Measurements from ENCODE around the gene TRIM3.
A peak's percentile ranks its signal among the peaks of the same experiment; 100 is the strongest.

The TRIM3 gene

GRCh38 chr11:6420677-6421076, 53.1 kb downstream of the TRIM3 start:
- Histone ChIP-seq H3K4me1 (ENCODE audit: control insufficient read depth, insufficient read depth, low read length) (peaks cover 3% of the 10 kb centered on the region), H3K4me3 (ENCODE audit: low read depth, low read length) (no peak overlapping the region), H3K9ac (ENCODE audit: low read depth, low read length) (no peak overlapping the region), H3K9me3 (ENCODE audit: control insufficient read depth, insufficient read depth, low read length) (no peaks in the 10 kb centered on the region), H3K36me3 (ENCODE audit: control insufficient read depth, insufficient read depth, low read length) (no peaks in the 10 kb centered on the region), H3K27me3 (ENCODE audit: control insufficient read depth, insufficient read depth, low read length) (peaks cover 32% of the 10 kb centered on the region)

- Histone ChIP-seq H3K9ac (ENCODE audit: low read depth, low read length) (no peak within 1 kb of the TSS), H3K36me3 (ENCODE audit: control insufficient read depth, insufficient read depth, low read length) (no peaks in the 10 kb centered on the region), H3K4me1 (ENCODE audit: control insufficient read depth, insufficient read depth, low read length) (peaks cover 3% of the 10 kb centered on the region), H3K27me3 (ENCODE audit: control insufficient read depth, insufficient read depth, low read length) (peaks cover 30% of the 10 kb centered on the region), H3K4me3 (ENCODE audit: low read depth, low read length) (peak within 1 kb of the TSS; percentile 66), H3K9me3 (ENCODE audit: control insufficient read depth, insufficient read depth, low read length) (no peaks in the 10 kb centered on the region)
These were observed 54.6 kb downstream of the TRIM3 start, which contains the start of gene APBB1 for GRCh38 chr11:6419009-6419631. Gene APBB1, minus strand, starts transcription at chr11:6419094. Its CDS starts 7,747 bp downstream, at chr11:6411347.

DNA sequence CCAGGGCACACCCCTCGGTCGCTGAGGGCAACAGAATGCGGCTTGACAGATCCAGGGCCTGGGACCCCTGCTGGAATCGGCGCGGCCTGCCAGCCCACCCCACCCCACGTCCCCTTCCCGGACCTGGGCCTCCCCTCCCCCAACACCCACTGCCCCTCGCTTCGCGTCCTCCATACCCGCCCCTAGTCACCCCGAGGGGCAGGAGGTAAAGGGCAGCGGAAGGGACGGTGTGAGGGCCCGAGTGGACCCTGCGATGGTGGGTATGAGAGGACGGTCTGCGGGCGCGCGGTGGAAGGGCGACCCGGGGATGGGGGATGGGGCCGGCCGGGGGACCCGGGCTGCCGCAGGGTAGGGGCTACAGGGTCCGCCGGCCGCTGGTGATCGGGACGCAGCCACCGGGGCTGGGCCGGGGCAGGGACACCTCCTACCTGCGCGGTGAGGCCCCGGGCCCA, 55.2 kb downstream of the TRIM3 start:
- peaks cover 28% of the 10 kb centered on the region for H3K27me3 ChIP-seq (ENCODE audit: control insufficient read depth, insufficient read depth, low read length)
- peaks cover 3% of the 10 kb centered on the region for H3K4me1 ChIP-seq (ENCODE audit: control insufficient read depth, insufficient read depth, low read length)
- no peaks in the 10 kb centered on the region for H3K9me3 ChIP-seq (ENCODE audit: control insufficient read depth, insufficient read depth, low read length)
- no peak overlapping the region for H3K9ac ChIP-seq (ENCODE audit: low read depth, low read length)
- peak overlapping the region; percentile 66 for H3K4me3 ChIP-seq (ENCODE audit: low read depth, low read length)
- no peaks in the 10 kb centered on the region for H3K36me3 ChIP-seq (ENCODE audit: control insufficient read depth, insufficient read depth, low read length)

DNA sequence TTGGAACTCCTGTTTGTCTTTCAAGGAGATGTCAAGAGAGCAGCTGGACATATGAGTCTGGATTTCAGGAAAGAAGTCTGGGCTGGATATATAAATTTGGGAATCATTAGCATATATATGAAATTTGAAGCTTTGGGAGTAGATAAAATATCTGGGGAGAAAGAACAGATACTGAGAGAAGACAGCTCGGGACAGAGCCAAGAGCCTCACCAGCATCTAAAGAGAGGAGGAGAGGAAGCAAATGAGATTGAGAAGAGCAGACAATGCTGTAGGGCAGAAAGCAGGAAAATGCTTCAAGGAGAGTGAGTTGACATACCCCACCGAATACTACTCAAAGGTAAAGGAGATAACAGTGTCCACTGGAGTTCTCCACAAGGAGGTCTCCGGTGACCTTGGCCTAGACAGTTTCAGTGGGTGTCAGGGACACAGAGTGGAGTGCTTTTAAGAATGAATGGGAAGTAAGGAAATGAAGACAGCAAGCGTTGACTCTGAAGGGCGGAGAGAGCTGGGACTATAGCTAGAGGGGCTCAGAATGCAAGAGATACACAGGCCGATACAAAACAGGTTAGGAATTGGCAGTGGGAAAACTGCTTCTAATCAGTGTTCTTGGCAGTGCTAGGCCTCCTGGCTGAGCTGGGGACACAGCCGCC, 55.7 kb downstream of the TRIM3 start:
- Histone ChIP-seq H3K4me1 (ENCODE audit: control insufficient read depth, insufficient read depth, low read length) (peaks cover 3% of the 10 kb centered on the region), H3K36me3 (ENCODE audit: control insufficient read depth, insufficient read depth, low read length) (no peaks in the 10 kb centered on the region), H3K4me3 (ENCODE audit: low read depth, low read length) (peak overlapping the region; percentile 66), H3K27me3 (ENCODE audit: control insufficient read depth, insufficient read depth, low read length) (peaks cover 23% of the 10 kb centered on the region), H3K9ac (ENCODE audit: low read depth, low read length) (no peak overlapping the region), H3K9me3 (ENCODE audit: control insufficient read depth, insufficient read depth, low read length) (no peaks in the 10 kb centered on the region)

- Histone ChIP-seq H3K4me3 (ENCODE audit: low read depth, low read length) (no peak overlapping the region), H3K9me3 (ENCODE audit: control insufficient read depth, insufficient read depth, low read length) (no peaks in the 10 kb centered on the region), H3K36me3 (ENCODE audit: control insufficient read depth, insufficient read depth, low read length) (no peaks in the 10 kb centered on the region), H3K27me3 (ENCODE audit: control insufficient read depth, insufficient read depth, low read length) (peaks cover 15% of the 10 kb centered on the region), H3K4me1 (ENCODE audit: control insufficient read depth, insufficient read depth, low read length) (peaks cover 3% of the 10 kb centered on the region), H3K9ac (ENCODE audit: low read depth, low read length) (no peak overlapping the region)
These were observed 57.9 kb downstream of the TRIM3 start for GRCh38 chr11:6415797-6416196.

- H3K36me3 ChIP-seq (ENCODE audit: control insufficient read depth, insufficient read depth, low read length), result peaks cover 2% of the 10 kb centered on the region
- peaks cover 3% of the 10 kb centered on the region for H3K4me1 ChIP-seq (ENCODE audit: control insufficient read depth, insufficient read depth, low read length)
- no peaks in the 10 kb centered on the region for H3K9me3 ChIP-seq (ENCODE audit: control insufficient read depth, insufficient read depth, low read length)
- H3K9ac ChIP-seq (ENCODE audit: low read depth, low read length), result no peak overlapping the region
- no peak overlapping the region for H3K4me3 ChIP-seq (ENCODE audit: low read depth, low read length)
- H3K27me3 ChIP-seq (ENCODE audit: control insufficient read depth, insufficient read depth, low read length), result peaks cover 7% of the 10 kb centered on the region
These were observed 58.8 kb downstream of the TRIM3 start for GRCh38 chr11:6414874-6415328.

DNA sequence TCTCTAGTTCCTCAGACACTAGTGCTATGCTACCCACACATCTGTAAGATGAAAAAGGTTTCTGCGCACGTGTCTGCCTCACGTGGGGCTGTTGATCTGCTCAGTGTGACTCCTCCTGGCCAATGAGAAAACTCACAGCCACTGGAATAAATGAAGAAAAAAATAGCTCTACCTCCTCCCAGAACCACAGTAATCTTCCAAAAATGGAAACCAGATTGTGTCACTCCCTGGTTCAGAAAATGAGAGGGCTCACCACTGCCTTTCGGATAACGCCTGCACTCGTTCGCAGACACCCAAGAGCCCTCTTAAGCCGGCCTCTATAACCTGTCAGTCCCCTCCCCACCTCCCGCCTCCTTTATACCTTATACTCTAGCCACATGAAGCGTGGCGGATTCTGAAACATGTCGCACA, 59.9 kb downstream of the TRIM3 start:
- H3K9ac ChIP-seq (ENCODE audit: low read depth, low read length), result no peak overlapping the region
- peaks cover 2% of the 10 kb centered on the region for H3K36me3 ChIP-seq (ENCODE audit: control insufficient read depth, insufficient read depth, low read length)
- H3K4me3 ChIP-seq (ENCODE audit: low read depth, low read length), result no peak overlapping the region
- H3K4me1 ChIP-seq (ENCODE audit: control insufficient read depth, insufficient read depth, low read length), result peaks cover 3% of the 10 kb centered on the region
- no peaks in the 10 kb centered on the region for H3K27me3 ChIP-seq (ENCODE audit: control insufficient read depth, insufficient read depth, low read length)
- no peaks in the 10 kb centered on the region for H3K9me3 ChIP-seq (ENCODE audit: control insufficient read depth, insufficient read depth, low read length)

DNA sequence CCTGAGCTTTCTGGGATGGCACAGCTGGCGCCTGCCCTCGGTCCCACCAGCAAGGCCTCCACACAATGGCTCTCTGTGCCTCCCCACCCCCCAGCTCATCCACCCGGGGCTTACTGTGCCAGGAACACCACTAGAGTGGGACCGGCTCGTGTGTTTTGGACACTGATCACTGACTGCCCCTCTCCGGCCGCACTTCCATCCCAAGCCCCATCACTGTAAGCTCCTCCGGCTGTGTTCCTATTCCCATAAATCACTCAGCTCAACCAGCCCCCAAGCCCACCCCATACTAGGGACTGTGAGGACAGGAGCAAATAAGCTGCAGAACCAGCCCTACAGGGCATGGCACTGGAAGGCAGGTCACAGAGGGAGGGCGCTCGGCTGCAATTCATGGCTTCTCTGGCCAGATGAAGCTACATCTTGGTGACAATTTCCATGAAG, 62.1 kb downstream of the TRIM3 start:
- Histone ChIP-seq H3K9ac (ENCODE audit: low read depth, low read length) (no peak overlapping the region), H3K9me3 (ENCODE audit: control insufficient read depth, insufficient read depth, low read length) (no peaks in the 10 kb centered on the region), H3K36me3 (ENCODE audit: control insufficient read depth, insufficient read depth, low read length) (peaks cover 2% of the 10 kb centered on the region)

GRCh38 chr11:6410695-6411430, 62.9 kb downstream of the TRIM3 start:
- Histone ChIP-seq H3K4me3 (ENCODE audit: low read depth, low read length) (no peak overlapping the region), H3K4me1 (ENCODE audit: control insufficient read depth, insufficient read depth, low read length) (no peaks in the 10 kb centered on the region), H3K9ac (ENCODE audit: low read depth, low read length) (no peak overlapping the region), H3K36me3 (ENCODE audit: control insufficient read depth, insufficient read depth, low read length) (peaks cover 2% of the 10 kb centered on the region), H3K27me3 (ENCODE audit: control insufficient read depth, insufficient read depth, low read length) (no peaks in the 10 kb centered on the region), H3K9me3 (ENCODE audit: control insufficient read depth, insufficient read depth, low read length) (no peaks in the 10 kb centered on the region)

More for the DNA sequence above, 62.1 kb downstream of the TRIM3 start:
- no peak overlapping the region for H3K4me3 ChIP-seq (ENCODE audit: low read depth, low read length)
- no peaks in the 10 kb centered on the region for H3K27me3 ChIP-seq (ENCODE audit: control insufficient read depth, insufficient read depth, low read length)
- no peaks in the 10 kb centered on the region for H3K4me1 ChIP-seq (ENCODE audit: control insufficient read depth, insufficient read depth, low read length)

GRCh38 chr11:6406370-6406769, 67.4 kb downstream of the TRIM3 start:
- Histone ChIP-seq H3K27me3 (ENCODE audit: control insufficient read depth, insufficient read depth, low read length) (no peaks in the 10 kb centered on the region), H3K9ac (ENCODE audit: low read depth, low read length) (no peak overlapping the region), H3K9me3 (ENCODE audit: control insufficient read depth, insufficient read depth, low read length) (no peaks in the 10 kb centered on the region), H3K36me3 (ENCODE audit: control insufficient read depth, insufficient read depth, low read length) (peaks cover 2% of the 10 kb centered on the region), H3K4me3 (ENCODE audit: low read depth, low read length) (no peak overlapping the region), H3K4me1 (ENCODE audit: control insufficient read depth, insufficient read depth, low read length) (peaks cover 2% of the 10 kb centered on the region)

GRCh38 chr11:6405846-6406245, 67.9 kb downstream of the TRIM3 start:
- Histone ChIP-seq H3K4me1 (ENCODE audit: control insufficient read depth, insufficient read depth, low read length) (peaks cover 2% of the 10 kb centered on the region), H3K27me3 (ENCODE audit: control insufficient read depth, insufficient read depth, low read length) (no peaks in the 10 kb centered on the region), H3K4me3 (ENCODE audit: low read depth, low read length) (no peak overlapping the region), H3K9ac (ENCODE audit: low read depth, low read length) (no peak overlapping the region), H3K36me3 (ENCODE audit: control insufficient read depth, insufficient read depth, low read length) (peaks cover 2% of the 10 kb centered on the region), H3K9me3 (ENCODE audit: control insufficient read depth, insufficient read depth, low read length) (no peaks in the 10 kb centered on the region)
